Osteocyte (in vitro differentiated cells): Measurements from ENCODE around the gene SNX25. TPM values are rescaled to one million over a fixed set of nuclear protein-coding genes. Genes with fewer than 3 reads are reported as not detected.

Source experiments
- DNase-seq: peaks from one replicate; pipeline ENCODE4 v3.0.0; 2021; ENCODE audit warnings: mixed read lengths; ENCODE audit not compliant: unreplicated experiment; ENCODE audit errors: extremely low spot score
- H3K27ac Mint-ChIP-seq: one replicate; pipeline ENCODE4 v1.8.0; 2021; ENCODE audit warnings: mild to moderate bottlenecking, mixed read lengths; ENCODE audit not compliant: unreplicated experiment
- H3K27me3 Mint-ChIP-seq: one replicate; pipeline ENCODE4 v1.8.0; 2021; ENCODE audit warnings: mixed read lengths; ENCODE audit not compliant: unreplicated experiment
- H3K36me3 Mint-ChIP-seq: one replicate; pipeline ENCODE4 v1.8.0; 2021; ENCODE audit warnings: mixed read lengths; ENCODE audit not compliant: unreplicated experiment
- H3K4me1 Mint-ChIP-seq: one replicate; pipeline ENCODE4 v1.8.0; 2021; ENCODE audit warnings: mixed read lengths; ENCODE audit not compliant: unreplicated experiment
- H3K4me3 Mint-ChIP-seq: one replicate; pipeline ENCODE4 v1.8.0; 2021; ENCODE audit warnings: mild to moderate bottlenecking, moderate library complexity, mixed read lengths; ENCODE audit not compliant: unreplicated experiment
- H3K9me3 Mint-ChIP-seq: one replicate; pipeline ENCODE4 v1.8.0; 2021; ENCODE audit warnings: mixed read lengths; ENCODE audit not compliant: unreplicated experiment
- CTCF ChIP-seq: fragments of 200-600 bp; sonication (generic); IDR thresholded peaks from 2 replicates; pipeline ENCODE4 v1.5.0; 2021; ENCODE audit warnings: antibody characterized with exemption, mild to moderate bottlenecking, moderate library complexity
- total RNA-seq: library from RNA; stranded (reverse); gene quantifications from 2 replicates; pipeline ENCODE4 v1.2.1, GENCODE V29; 2021

The SNX25 gene
- total RNA-seq, 1 donor from 2014 or later, result 44.4 TPM

- H3K4me3 Mint-ChIP-seq, result no peak overlapping the region
- no peak for TF ChIP-seq CTCF
- peaks cover 35% of the 10 kb centered on the region for H3K4me1 Mint-ChIP-seq
- peak overlapping the region; percentile 77 for H3K27ac Mint-ChIP-seq
- DNase-seq, result no peak
- H3K36me3 Mint-ChIP-seq, result no peaks in the 10 kb centered on the region
- H3K9me3 Mint-ChIP-seq, result no peaks in the 10 kb centered on the region
- no peaks in the 10 kb centered on the region for H3K27me3 Mint-ChIP-seq
Measured at GRCh38 chr4:185219551-185220344, 10.3 kb downstream of the SNX25 start.

- no peaks in the 10 kb centered on the region for H3K36me3 Mint-ChIP-seq
- no peaks in the 10 kb centered on the region for H3K27me3 Mint-ChIP-seq
- DNase-seq, result no peak
- no peaks in the 10 kb centered on the region for H3K9me3 Mint-ChIP-seq
- H3K4me1 Mint-ChIP-seq, result peaks cover 33% of the 10 kb centered on the region
- H3K4me3 Mint-ChIP-seq, result no peak overlapping the region
- peak overlapping the region; percentile 36 for H3K27ac Mint-ChIP-seq
- no peak for TF ChIP-seq CTCF
Measured at GRCh38 chr4:185221491-185221890, 12.1 kb downstream of the SNX25 start.

- peaks cover 35% of the 10 kb centered on the region for H3K4me1 Mint-ChIP-seq
Measured at GRCh38 chr4:185221912-185222311, 12.5 kb downstream of the SNX25 start.

GRCh38 chr4:185222598-185222997, 13.2 kb downstream of the SNX25 start:
- TF ChIP-seq CTCF, result no peak
- H3K4me1 Mint-ChIP-seq, result peaks cover 35% of the 10 kb centered on the region
- H3K27ac Mint-ChIP-seq, result no peak overlapping the region
- no peaks in the 10 kb centered on the region for H3K27me3 Mint-ChIP-seq
- H3K4me3 Mint-ChIP-seq, result no peak overlapping the region
- H3K9me3 Mint-ChIP-seq, result no peaks in the 10 kb centered on the region
- H3K36me3 Mint-ChIP-seq, result no peaks in the 10 kb centered on the region
- DNase-seq, result no peak

More at GRCh38 chr4:185221912-185222311, 12.5 kb downstream of the SNX25 start:
- H3K27ac Mint-ChIP-seq, result no peak overlapping the region
- no peak overlapping the region for H3K4me3 Mint-ChIP-seq
- no peaks in the 10 kb centered on the region for H3K9me3 Mint-ChIP-seq
- no peak for DNase-seq
- no peaks in the 10 kb centered on the region for H3K27me3 Mint-ChIP-seq
- H3K36me3 Mint-ChIP-seq, result no peaks in the 10 kb centered on the region
- no peak for TF ChIP-seq CTCF

- H3K9me3 Mint-ChIP-seq, result no peaks in the 10 kb centered on the region
- DNase-seq, result no peak
- no peak overlapping the region for H3K4me3 Mint-ChIP-seq
- H3K27ac Mint-ChIP-seq, result no peak overlapping the region
- peaks cover 31% of the 10 kb centered on the region for H3K4me1 Mint-ChIP-seq
- H3K27me3 Mint-ChIP-seq, result no peaks in the 10 kb centered on the region
- no peaks in the 10 kb centered on the region for H3K36me3 Mint-ChIP-seq
- TF ChIP-seq CTCF, result peak; percentile 27
Measured at GRCh38 chr4:185224597-185224996, 15.2 kb downstream of the SNX25 start.
